SK-N-SH (cell line): ENCODE measurements around the gene LIPG. TPM values are rescaled to one million over a fixed set of nuclear protein-coding genes. Genes with fewer than 3 reads are reported as not detected.
"Not testable (repeated sequence)": the region's sequence is repeated elsewhere in the genome, so short reads cannot be mapped to it uniquely, and the experiment has no call there.

Source experiments
- CTCF ChIA-PET: fragments of 300-600, 350-600 bp; formaldehyde crosslinking; extraction: SDS; loops from one replicate; lab custom pipeline; 2021; lab: Yijun Ruan, JAX
- POLR2A ChIA-PET: fragments of 350-600 bp; sonication (Branson Sonifier 250); formaldehyde crosslinking; extraction: SDS; loops from one replicate; lab custom pipeline; 2020; ENCODE audit warnings: antibody characterized with exemption, inconsistent platforms; lab: Yijun Ruan, JAX
- DNase-seq: peaks from one replicate; pipeline ENCODE4 v3.0.0; 2012
- H2AFZ ChIP-seq: fragments of 200-600 bp; sonication (generic); 2 replicates; pipeline ENCODE4 v1.8.1; 2016; ENCODE audit warnings: antibody characterized with exemption, mild to moderate bottlenecking, low read depth
- H3F3A ChIP-seq: fragments of 200-600 bp; sonication (generic); replicated peaks from 2 replicates; pipeline ENCODE3; 2016; ENCODE audit warnings: antibody characterized with exemption, mild to moderate bottlenecking; ENCODE audit not compliant: insufficient read depth
- H3K27ac ChIP-seq, 2 experiments: fragments of 200-500 bp in 1 of 2; fragments of 200-600 bp in 1 of 2; sonication (Bioruptor generic) in 1 of 2; sonication (generic), shearing (Covaris generic) in 1 of 2; 2 replicates each; pipeline versions ENCODE4 v1.5.1 to v1.6.1; 2014 to 2016; ENCODE audit warnings: low read depth in 2 of 2, inconsistent platforms in 1 of 2, low read length in 1 of 2, mild to moderate bottlenecking in 1 of 2, mixed read lengths in 1 of 2
- H3K27me3 ChIP-seq: fragments of 200-600 bp; sonication (generic), shearing (Covaris generic); 2 replicates; pipeline ENCODE4 v1.6.1; 2016; ENCODE audit warnings: mixed run types; ENCODE audit not compliant: insufficient read depth
- H3K36me3 ChIP-seq, 2 experiments: fragments of 200-500 bp in 1 of 2; fragments of 200-600 bp in 1 of 2; sonication (Bioruptor generic) in 1 of 2; sonication (generic) in 1 of 2; replicated peaks in 1 of 2; 2 replicates each; pipeline versions ENCODE3 to v1.5.1; 2014 to 2016; ENCODE audit warnings: low read length in 1 of 2, mild to moderate bottlenecking in 1 of 2; ENCODE audit not compliant: insufficient read depth in 2 of 2, control insufficient read depth in 1 of 2
- H3K4me1 ChIP-seq, 2 experiments: fragments of 200-500 bp in 1 of 2; fragments of 200-600 bp in 1 of 2; sonication (Bioruptor generic) in 1 of 2; sonication (generic), shearing (Covaris generic) in 1 of 2; 2 replicates each; pipeline versions ENCODE4 v1.5.1 to v1.6.1; 2014 to 2016; ENCODE audit warnings: low read depth in 1 of 2, low read length in 1 of 2, mixed run types in 1 of 2; ENCODE audit not compliant: insufficient read depth in 2 of 2, control insufficient read depth in 1 of 2
- H3K4me2 ChIP-seq: fragments of 200-600 bp; sonication (generic), shearing (Covaris generic); 2 replicates; pipeline ENCODE4 v1.6.1; 2017; ENCODE audit warnings: mixed run types
- H3K4me3 ChIP-seq, 2 experiments: fragments of 200-500 bp in 1 of 2; fragments of 200-600 bp in 1 of 2; sonication (Bioruptor generic) in 1 of 2; sonication (generic), shearing (Covaris generic) in 1 of 2; 2 replicates each; pipeline versions ENCODE4 v1.5.1 to v1.8.1; 2014 to 2016; ENCODE audit warnings: low read depth in 2 of 2, inconsistent platforms in 1 of 2, low read length in 1 of 2, mild to moderate bottlenecking in 1 of 2, mixed read lengths in 1 of 2, moderate library complexity in 1 of 2
- H3K79me2 ChIP-seq: fragments of 200-600 bp; sonication (generic); 2 replicates; pipeline ENCODE4 v1.8.1; 2017; ENCODE audit warnings: mild to moderate bottlenecking; ENCODE audit not compliant: insufficient read depth
- H3K9ac ChIP-seq: fragments of 200-600 bp; sonication (generic); 2 replicates; pipeline ENCODE4 v1.6.1; 2017; ENCODE audit warnings: mixed run types
- H3K9me2 ChIP-seq: fragments of 200-600 bp; sonication (generic); 2 replicates; pipeline ENCODE4 v1.6.1; 2017; ENCODE audit warnings: mixed run types
- H3K9me3 ChIP-seq: fragments of 200-600 bp; sonication (generic); 2 replicates; pipeline ENCODE4 v1.6.1; 2017; ENCODE audit warnings: mixed run types, mild to moderate bottlenecking, moderate library complexity
- H4K20me1 ChIP-seq: fragments of 200-600 bp; sonication (generic); 2 replicates; pipeline ENCODE4 v1.6.1; 2017; ENCODE audit warnings: mild to moderate bottlenecking, mixed run types; ENCODE audit not compliant: insufficient read depth
- FOXM1 ChIP-seq: IDR thresholded peaks from 2 replicates; pipeline ENCODE4 v1.4.0; 2012; ENCODE audit warnings: low read depth, mild to moderate bottlenecking
- GABPA ChIP-seq: IDR thresholded peaks from 2 replicates; pipeline ENCODE4 v1.4.0; 2012; ENCODE audit warnings: low read depth, mild to moderate bottlenecking
- JUND ChIP-seq: IDR thresholded peaks from 2 replicates; pipeline ENCODE4 v1.4.0; 2012
- MEF2A ChIP-seq: IDR thresholded peaks from 2 replicates; pipeline ENCODE4 v1.4.0; 2012; ENCODE audit warnings: low read depth, borderline replicate concordance
- MXI1 ChIP-seq: IDR thresholded peaks from 2 replicates; pipeline ENCODE4 v1.6.1; 2012; ENCODE audit warnings: mild to moderate bottlenecking, low read depth, low read length, improper control_type of control experiment
- RCOR1 ChIP-seq: fragments of 150-350 bp; IDR thresholded peaks from 2 replicates; pipeline ENCODE4 v1.6.1; 2017; ENCODE audit warnings: antibody characterized with exemption, low read length
- REST ChIP-seq: IDR thresholded peaks from 2 replicates; pipeline ENCODE4 v1.6.1; 2012; ENCODE audit warnings: mild to moderate bottlenecking, low read depth, low read length, moderate library complexity
- SIN3A ChIP-seq: IDR thresholded peaks from 2 replicates; pipeline ENCODE4 v1.6.1; 2012; ENCODE audit warnings: low read depth, mild to moderate bottlenecking, low read length, moderate library complexity, borderline replicate concordance
- SMC3 ChIP-seq: IDR thresholded peaks from 2 replicates; pipeline ENCODE4 v1.6.1; 2012; ENCODE audit warnings: low read depth, low read length, improper control_type of control experiment
- TAF1 ChIP-seq: IDR thresholded peaks from 2 replicates; pipeline ENCODE4 v1.6.1; 2012; ENCODE audit warnings: low read depth, mild to moderate bottlenecking, low read length, moderate library complexity, borderline replicate concordance
- TEAD4 ChIP-seq: IDR thresholded peaks from 2 replicates; pipeline ENCODE4 v1.4.0; 2012; ENCODE audit warnings: mild to moderate bottlenecking, borderline replicate concordance; ENCODE audit not compliant: insufficient read depth
- WGBS: methylation state at CpG from one replicate; pipeline ENCODE4 v1.1.6; 2017; ENCODE audit warnings: low lambda C conversion rate; 5-methylcytosine and 5-hydroxymethylcytosine counted together
- polyA plus RNA-seq, 3 experiments: library from polyadenylated mRNA; depleted of rRNA; stranded (reverse); fragments of >200 nt; gene quantifications; 2 replicates each; pipeline ENCODE4 v1.2.3, GENCODE V29; 2012
- TF ChIP-seq, protein P1 (sequence below): IDR thresholded peaks from 2 replicates; pipeline ENCODE4 v1.4.0; 2012; ENCODE audit warnings: low read depth

Gene LIPG
- polyA plus RNA-seq, 1 of the 3 experiments (the other 2 are of a cell fraction): 3.2 TPM

DNA sequence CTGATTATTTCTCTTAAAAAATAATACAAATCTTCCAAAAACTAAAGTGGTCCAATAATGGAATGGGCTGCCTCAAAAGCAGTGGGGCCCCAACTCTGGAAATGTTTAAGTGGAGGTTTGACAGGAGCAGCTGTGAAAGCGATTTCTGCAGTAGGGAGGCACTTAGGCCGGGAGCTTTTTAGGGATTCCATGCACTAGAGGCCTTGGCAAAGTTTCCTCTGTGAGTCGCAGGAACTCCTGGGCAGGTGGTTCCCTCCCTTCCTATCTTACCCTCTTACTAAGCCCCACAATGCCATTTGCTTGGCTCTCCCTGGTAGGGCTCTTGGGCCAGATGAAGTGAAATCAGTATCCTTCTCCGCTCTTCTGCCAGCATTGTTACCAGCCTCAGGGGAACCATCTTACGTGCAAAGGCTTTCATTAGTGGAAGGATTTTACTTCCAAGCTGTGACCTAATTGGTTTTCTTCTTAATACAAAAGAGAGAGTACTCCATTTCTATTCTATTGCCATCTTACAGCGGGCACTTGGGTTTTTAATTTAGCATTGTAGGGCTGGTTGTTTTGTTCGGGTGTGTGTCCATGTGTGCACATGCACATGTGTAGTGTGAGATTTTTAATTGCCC is 40.5 kb upstream of the LIPG start:
- H3F3A ChIP-seq: no peaks in the 10 kb centered on the region
- no peak for DNase-seq
- H3K4me1 ChIP-seq: peaks cover 0 to 9% of the 10 kb centered on the region in 2 experiments; a peak in 1 of 4 replicates
- no peaks in the 10 kb centered on the region for H3K27me3 ChIP-seq
- no peak overlapping the region for H3K4me3 ChIP-seq
- H3K4me2 ChIP-seq: no peak overlapping the region
- ChIA-PET CTCF (interaction anchor here (2.1 kb wide), 1 partner anchor 11 kb away, joined by 9 read pairs; no protein-coding TSS in a partner anchor), POLR2A (no interaction called here)
- no peaks in the 10 kb centered on the region for H4K20me1 ChIP-seq
- H2AFZ ChIP-seq: no peak overlapping the region
- no peak overlapping the region for H3K9ac ChIP-seq
- no peak for TF ChIP-seq RCOR1
- no peaks in the 10 kb centered on the region for H3K79me2 ChIP-seq
- no peaks in the 10 kb centered on the region for H3K9me3 ChIP-seq
- no peaks in the 10 kb centered on the region for H3K36me3 ChIP-seq
- 89% methylated on average over 7 of the region's 7 CpGs for WGBS
- H3K27ac ChIP-seq: no peak overlapping the region
- H3K9me2 ChIP-seq: no peaks in the 10 kb centered on the region

DNA sequence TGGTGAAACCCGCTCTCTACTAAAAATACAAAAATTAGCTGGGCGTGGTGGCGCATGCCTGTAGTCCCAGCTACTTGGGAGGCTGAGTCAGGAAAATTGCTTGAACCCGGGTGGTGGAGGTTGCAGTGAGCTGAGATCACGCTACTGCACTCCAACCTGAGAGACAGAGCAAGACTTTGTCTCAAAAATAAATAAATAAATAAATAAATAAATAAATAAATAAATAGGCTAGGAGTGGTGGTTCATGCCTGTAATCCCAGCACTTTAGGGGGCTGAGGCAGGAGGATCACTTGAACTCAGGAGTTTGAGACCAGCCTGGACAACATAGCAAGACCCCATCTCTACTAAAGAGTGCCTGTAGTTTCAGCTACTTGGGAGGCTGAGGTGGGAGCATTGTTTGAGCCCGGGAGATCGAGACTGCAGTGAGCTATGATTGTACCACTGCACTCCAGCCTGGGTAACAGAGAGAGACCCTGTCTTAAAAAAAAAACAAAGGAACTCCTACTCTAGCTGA is 38.2 kb upstream of the LIPG start:
- H3K36me3 ChIP-seq, H3K4me2 ChIP-seq, H3K9ac ChIP-seq, DNase-seq, POLR2A ChIA-PET, H3K79me2 ChIP-seq, H3K27ac ChIP-seq, H3K9me2 ChIP-seq, H4K20me1 ChIP-seq, H3K27me3 ChIP-seq, H3K9me3 ChIP-seq, H2AFZ ChIP-seq, H3F3A ChIP-seq, H3K4me3 ChIP-seq: not testable (repeated sequence)
- CTCF ChIA-PET: interaction anchor here (1.5 to 2.8 kb wide), 2 partner anchors 13 to 335 kb away, joined by 6 to 13 read pairs; no protein-coding TSS in a partner anchor
- H3K4me1 ChIP-seq: peaks cover 0 to 19% of the 10 kb centered on the region in 2 experiments; a peak in 1 of 4 replicates
- 84% methylated on average over 7 of the region's 7 CpGs for WGBS

- CTCF ChIA-PET: interaction anchor here (1.5 to 2.8 kb wide), 2 partner anchors 14 to 334 kb away, joined by 6 to 13 read pairs; no protein-coding TSS in a partner anchor
These were observed 37.5 kb upstream of the LIPG start for GRCh38 chr18:49524349-49524748.

More at GRCh38 chr18:49524349-49524748, 37.5 kb upstream of the LIPG start:
- POLR2A ChIA-PET: no interaction called here
- Histone ChIP-seq H3K9me2 (no peaks in the 10 kb centered on the region), H3K9me3 (no peaks in the 10 kb centered on the region), H3K4me1 (peaks cover 0 to 19% of the 10 kb centered on the region in 2 experiments; a peak in 1 of 4 replicates), H3K27ac (no peak overlapping the region), H2AFZ (no peak overlapping the region), H3K36me3 (no peaks in the 10 kb centered on the region), H3K4me2 (no peak overlapping the region), H3K27me3 (no peaks in the 10 kb centered on the region), H4K20me1 (no peaks in the 10 kb centered on the region), H3F3A (no peaks in the 10 kb centered on the region), H3K9ac (no peak overlapping the region), H3K4me3 (no peak overlapping the region), H3K79me2 (no peaks in the 10 kb centered on the region)
- TF ChIP-seq REST (no peak), TAF1 (no peak), MEF2A (no peak), GABPA (no peak), FOXM1 (no peak), JUND (no peak), SMC3 (no peak), TEAD4 (no peak), MXI1 (no peak), SIN3A (no peak)
- TF ChIP-seq, protein P1, sequence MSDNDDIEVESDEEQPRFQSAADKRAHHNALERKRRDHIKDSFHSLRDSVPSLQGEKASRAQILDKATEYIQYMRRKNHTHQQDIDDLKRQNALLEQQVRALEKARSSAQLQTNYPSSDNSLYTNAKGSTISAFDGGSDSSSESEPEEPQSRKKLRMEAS: no peak
- WGBS: 96% methylated on average over 2 of the region's 2 CpGs
- DNase-seq: no peak
